HG03196 (cell line): ENCODE measurements around the gene PEX10.

ENCODE experiments used
- ATAC-seq: cut with Tn5 transposase; IDR thresholded peaks from one replicate; pipeline ENCODE4 v1.9.1; 2021; ENCODE audit not compliant: unreplicated experiment

The PEX10 gene

DNA sequence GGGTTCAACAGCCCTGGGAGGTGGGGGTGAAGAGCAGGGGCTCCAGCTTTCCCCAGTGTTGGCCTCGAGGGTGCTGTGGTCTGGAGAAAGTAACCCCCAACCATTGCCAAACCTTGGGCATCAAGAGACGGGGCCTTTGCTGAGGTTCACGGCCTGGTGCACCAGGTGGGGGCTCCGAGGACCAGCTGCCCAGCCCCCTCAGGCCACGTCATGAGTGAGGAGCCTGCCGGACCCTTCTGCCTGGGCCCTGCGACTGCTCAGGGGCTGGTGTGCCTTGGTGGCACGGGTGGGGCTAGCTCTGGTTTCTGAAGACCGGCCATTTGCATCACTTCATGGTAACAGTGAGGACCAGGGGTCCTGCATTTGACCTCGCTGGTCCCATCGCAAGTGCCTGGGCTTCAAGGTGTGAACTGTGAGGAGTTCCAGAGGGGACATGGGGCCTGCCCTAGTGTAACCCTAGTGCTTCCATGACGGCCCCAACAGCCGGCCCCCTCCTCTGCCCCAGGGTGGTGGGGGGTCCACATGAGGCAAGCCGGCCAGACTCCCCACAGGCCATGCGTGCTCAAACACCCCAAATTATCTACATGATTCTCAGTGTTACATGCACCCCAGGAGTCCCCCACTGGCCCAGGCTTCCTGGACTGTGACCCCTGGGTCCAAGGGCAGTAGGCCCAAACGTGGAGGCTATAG lies 34.5 kb downstream of the PEX10 start:
- no peak for ATAC-seq

DNA sequence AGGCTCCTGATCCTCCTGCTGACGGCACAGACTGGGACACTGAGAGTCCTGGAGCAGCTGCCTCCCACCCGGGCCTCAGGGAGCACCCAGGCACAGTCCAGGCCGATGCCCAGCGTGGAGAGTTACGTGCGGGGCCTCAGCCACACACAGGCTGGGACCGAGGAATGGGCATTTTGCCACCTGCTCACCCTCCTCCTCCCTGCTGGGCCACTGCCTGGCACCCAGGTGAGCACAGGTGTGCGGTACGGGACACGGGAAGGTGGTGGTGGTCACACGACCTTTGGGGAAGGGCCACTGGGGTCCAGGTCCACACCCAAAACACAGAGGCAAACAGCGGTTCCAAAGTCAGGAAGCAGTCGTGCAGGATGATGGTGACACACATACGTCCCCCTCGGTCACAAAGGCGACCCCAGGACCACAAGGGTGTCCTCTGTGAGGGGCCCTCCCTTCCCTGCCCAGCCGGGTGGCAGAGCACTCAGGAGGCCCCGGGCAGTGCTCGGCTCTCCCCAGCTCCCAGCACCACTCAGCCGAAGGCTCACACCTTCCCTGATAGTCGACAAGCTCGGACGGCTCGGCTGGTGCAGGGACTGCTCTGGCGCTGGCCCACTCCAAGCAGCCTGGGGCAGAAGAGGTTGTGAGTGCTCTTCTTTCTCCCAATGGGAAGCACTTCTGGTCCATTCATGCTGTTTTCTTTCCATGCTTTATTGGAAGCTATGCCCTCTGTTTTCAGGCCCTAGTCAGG lies 35.3 kb downstream of the PEX10 start:
- ATAC-seq, result no peak

DNA sequence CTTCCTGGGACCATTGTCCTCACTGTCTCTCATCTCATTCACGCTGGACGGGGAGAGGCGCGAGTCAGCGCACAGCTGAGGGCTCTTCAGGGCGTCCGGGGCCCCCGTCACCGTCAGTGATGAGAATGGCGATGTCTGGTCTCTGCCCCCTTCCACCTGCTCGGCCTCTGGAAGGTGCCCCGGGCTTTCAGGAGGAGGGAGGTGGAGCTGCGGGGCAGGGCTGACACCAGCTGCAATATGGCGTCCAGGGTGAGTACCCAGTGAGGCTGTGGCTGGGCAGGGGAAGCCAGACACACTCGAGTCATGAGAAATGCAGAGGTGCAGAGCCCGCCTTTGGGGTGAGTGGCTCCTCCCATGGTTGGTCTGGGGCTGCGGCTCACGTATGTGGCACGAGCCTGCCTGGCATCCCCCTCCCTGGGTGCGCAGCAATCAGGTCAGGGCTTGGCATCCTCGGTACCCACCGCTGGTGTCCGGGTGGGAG lies 36.1 kb downstream of the PEX10 start:
- ATAC-seq, result no peak

DNA sequence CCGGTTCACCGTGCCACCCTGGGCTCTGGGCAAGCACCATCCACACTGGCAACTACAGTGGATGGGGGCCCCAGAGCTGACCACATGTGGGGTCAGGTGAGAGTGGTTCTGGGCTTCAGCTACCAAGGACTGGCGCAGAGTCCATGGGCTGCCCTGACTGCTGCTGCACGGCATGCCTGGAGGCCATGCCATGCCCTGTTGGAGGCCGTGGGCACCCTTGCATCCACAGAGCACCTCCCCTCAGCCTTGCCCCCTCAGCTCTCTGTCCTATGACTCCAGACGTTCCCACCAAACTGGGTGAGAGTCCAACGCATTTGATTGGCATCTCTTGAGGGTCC lies 36.5 kb downstream of the PEX10 start:
- no peak for ATAC-seq

DNA sequence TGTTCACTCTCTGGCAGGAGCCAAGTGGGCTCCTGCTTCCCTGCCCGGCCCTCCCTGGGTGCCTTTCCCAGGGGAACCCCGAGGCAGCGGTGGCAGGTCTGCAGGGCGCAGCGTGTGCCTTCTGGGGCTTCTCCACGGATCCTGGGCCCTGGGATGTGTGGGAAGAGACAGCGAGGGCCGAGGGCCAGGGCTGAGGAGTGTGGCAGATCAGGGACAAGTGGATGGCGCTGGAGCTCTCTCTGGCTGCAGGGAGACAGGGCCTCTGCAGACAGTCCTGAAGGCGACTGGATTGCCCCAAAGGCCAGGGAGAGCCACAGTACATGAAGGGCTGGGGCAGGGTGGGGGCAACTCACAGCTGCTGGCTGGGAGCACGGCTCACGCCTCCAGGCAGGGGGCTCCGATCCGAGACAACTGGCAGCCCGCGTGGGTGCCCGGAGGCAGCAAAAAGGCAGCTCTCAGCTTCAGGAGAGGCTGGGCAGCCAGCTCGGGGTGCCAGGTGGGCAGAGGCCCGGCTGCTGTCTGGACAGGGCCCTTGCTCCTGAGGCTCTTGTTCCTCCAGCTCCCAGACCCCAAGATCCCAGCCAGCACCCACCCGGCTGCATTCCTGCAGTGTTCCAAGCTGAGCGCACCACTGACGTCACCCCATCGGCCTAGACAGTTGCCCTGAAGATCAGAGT lies 37.0 kb downstream of the PEX10 start:
- no peak for ATAC-seq

DNA sequence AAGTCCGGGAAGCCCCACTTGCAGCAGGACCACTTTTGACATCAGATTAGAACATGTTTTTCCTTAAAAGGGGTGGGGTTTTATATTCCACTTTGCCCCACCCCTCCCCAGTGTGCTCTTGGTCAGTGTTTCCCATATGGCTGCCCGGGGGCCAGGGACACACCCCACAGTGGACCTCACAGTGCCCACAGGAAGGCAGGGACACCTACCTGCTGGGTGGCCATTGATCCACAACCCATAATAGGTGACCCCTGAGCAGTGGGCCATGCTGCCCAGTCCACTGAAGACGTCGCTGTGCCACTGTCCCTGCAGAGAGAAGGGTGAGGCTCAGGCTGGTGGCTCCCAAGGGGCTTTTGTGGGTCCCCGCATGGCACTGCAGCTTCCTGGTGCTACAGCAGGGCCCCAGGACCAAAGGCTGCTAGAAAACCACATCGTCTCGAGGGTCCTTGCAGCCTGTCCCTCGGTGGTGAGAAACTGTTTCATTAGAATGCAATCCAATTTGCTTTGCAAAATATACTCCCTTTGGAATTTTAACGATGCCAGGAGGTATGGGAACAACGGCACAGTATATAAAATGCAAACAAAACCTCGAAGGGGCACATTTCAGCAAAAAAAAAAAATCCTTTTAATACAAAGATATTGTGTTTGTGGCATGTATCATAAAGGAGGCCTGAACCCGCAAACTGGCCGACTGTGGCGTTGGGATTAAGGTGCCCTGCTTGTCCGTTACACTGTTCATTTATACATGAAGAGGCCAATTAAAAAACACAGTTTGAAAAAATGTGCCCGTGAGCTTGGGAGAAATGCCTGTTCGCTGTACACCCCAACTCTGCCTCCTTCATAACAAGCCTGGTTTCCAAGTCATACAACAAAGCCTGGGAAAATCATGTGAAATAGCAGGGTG lies 37.9 kb downstream of the PEX10 start:
- ATAC-seq, result no peak

DNA sequence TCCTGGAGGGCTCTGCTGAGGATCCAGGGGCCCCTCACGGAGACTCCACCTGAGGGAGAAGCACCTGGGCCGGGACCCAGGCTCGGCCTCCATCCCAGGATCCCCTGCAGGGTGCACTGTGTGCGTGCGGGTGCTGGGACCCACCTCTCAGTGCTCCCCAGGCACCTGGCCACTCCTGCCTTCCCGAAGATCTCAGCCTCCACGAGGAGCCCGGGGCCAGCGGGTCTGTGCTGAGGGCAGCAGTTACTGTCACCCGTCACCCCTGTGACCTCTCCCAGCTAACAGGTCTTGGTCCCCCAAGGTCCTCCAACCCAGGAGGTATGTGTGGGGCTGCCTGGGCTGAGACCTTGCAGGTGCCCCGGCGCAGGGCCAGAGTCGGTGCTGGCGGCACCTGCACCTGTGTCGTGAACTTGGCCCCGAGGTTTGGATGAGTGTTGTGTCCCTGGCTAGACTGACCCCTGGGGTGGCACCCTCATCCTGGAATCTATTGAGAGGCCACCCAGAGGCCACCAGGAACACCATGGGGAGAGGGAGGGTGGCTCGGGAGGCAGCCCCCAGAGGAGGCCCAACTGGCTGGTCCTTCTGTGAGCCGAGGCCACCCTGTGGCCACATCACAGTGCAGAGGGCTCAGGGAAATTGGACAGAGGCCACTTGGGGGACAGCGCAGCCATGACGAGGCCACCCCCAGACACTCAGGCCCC lies 38.7 kb downstream of the PEX10 start:
- ATAC-seq, result no peak

DNA sequence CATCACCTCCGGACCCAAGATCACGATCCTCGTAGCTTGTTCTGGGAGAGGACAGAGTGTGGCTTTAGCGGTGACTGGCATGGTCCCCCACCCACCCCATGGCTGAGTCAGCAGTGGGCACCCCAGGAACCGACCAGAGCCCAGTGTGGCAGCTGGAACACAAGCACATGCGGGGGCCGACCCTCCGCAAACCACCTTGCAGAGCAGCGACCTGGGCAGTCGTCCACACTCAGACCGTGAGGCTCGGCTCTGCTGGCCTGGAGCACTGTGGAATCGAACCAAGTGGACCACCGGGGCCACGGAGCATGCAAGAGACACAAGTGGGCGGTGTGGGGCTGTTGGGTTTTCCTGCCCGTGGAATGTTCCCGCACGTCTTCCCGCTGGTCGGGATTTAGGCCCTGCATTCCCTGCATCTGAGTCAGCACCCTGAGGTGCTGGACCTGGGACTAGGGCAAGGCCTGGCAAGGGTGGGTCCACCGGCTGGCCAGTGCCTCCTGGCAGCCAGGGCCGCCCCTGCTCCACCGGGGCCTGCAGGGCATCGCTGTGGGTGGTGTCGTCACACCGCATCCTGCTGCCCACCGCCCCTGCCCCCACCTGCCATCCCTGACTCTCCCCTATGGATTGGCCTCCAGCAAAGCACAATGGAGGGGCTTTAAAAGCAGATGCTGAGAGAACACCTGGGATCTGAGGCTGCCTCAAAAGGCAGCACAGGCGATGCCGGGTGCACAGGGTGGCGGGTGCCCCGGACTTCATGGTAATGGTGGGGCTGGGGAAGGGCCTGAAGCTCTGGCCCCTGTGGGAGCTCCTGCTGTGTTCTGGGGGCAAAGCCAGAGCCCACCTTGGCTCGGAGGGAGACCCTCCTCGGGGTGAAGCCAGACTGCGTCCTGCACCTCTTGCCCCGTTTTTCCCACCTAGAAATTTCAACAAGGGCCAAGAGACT lies 39.5 kb downstream of the PEX10 start:
- no peak for ATAC-seq

DNA sequence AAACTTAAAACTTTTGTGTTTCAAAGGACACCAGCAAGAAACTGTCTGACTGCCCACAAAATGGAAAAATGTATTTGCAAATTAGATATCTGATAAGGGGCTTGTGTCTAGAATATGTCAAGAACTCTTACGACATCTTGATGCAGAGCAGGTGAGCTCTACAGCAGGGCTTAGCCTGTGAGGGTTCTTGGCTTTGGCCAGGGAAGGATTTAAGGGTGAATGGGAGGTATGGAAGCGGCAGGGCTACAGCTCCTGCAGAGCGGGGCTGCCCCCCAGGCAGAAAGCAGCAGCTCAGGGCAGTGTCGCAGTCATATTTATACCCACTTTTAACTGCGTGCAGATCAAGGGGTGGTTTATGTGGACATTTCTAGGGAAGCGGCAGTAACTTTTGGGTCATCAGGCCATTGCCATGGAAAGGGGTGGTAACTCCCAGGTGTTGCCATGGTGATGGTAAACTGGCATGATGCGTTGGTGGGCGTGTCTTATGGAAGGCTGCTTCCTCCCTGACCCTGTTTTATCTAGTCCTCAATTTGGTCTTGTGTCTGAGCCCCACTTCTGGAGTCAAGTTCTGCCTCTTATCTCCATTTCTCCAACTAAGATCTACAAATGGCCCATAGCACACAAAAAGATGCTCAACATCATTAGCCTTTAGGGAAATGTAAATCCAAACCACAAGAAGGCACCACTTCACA lies 44.2 kb downstream of the PEX10 start:
- ATAC-seq, result no peak

DNA sequence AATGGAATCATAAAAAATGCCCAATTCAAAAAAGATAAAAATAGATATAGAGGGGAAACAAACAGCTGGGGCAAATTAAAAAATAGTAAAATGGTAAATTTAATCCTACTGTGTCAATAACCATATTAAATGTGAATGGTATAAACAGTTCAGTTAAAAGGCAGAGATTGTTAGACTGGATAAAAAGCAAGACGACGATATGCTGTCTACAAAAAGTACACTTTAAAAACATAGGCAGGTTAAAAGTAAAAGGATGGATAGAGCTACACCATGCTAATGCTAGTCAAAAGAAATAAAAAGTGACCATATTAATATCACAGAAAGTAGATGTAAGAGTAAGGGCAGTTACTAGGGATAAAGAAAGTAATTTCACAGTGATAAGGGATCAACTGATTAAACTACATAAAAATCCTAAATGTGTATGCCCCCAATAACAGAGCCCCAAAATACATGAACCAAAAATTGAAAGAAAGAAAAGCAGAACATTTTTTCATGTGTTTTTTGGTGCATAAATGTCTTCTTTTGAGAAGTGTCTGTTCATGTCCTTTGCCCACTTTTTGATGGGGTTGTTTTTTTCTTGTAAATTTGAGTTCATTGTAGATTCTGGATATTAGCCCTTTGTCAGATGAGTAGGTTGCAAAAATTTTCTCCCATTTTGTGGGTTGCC lies 48.4 kb downstream of the PEX10 start:
- no peak for ATAC-seq

DNA sequence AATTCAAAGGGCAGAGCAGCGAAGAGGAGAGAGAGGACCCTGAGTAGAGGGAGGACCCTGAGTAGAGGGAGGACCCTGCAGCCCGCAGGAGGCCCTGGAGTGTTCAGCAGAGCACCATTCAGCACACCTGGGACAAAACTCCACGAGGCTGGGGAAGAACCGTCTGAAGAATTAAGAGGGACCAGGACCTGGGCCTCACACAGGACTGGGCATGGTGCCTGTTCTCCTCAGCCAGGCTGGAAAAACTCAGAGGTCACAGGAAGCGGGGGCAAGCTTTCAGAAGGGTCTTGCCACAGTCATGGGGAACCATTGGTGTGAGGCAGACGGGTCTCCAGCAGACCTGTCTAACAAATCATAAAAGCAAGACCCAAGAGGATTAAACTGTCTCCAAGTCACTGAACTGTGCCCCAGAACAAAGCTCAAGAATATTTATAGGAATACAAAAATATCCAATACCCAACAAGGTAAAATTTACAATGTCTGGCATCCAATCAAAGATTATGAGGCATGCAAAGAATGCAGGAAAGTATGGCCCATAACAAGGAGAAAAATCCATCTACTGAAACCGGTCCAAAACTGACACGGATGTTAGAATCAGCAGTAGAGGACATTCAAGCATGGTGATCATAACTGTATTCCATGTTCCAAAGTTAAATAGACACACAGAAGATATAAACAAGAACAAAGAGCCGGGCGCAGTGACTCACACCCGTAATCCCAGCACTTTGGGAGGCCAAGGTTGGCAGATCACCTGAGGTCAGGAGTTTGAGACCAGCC lies 51.6 kb downstream of the PEX10 start:
- ATAC-seq, result no peak

DNA sequence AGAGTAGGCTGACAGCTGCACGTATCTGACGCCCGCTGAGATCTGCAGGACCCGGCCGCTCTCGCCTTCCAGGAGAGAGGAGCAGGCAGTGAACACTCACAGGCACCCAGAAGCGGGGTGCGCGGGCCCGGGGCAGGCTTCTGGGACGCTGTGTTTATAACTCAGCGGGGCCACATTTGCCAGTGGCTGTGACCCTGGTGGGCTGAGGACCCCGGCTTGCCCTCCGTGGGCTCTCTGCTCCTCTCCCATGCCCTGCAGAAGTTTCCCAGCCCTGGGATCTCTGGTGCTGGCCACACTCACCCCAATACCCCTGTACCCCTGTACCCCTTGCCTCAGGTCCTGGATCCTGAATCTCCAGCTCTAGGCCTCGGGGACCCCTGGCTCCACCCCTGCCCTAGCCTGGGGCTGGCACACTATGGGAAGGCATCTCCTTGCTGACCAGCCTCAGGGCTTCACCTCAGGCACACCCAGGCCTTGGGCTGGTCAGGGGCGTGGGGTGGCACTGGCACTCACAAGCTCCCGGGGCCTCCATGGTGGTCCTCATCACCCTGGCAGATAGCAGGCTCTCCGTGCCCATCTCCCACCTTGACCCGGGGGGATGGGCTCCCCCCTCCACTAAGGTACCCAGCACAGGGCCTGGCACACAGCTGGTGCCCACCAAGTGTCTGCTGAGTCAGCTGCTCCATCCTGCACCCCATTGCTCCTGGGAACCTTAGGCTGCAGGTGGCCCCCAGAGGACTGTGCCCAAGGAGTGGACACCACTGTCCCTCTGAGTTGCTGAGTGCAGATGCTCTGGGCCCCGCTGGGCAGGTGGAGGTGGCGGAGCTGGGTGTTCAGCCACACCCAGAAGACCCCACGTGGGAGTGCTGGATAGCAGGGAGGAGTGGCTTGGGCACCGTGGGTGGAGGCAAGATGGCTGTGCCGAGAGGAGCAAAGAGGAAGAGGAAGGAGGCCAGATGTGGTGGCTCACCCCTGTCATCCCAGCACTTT lies 53.4 kb downstream of the PEX10 start:
- ATAC-seq, result no peak

DNA sequence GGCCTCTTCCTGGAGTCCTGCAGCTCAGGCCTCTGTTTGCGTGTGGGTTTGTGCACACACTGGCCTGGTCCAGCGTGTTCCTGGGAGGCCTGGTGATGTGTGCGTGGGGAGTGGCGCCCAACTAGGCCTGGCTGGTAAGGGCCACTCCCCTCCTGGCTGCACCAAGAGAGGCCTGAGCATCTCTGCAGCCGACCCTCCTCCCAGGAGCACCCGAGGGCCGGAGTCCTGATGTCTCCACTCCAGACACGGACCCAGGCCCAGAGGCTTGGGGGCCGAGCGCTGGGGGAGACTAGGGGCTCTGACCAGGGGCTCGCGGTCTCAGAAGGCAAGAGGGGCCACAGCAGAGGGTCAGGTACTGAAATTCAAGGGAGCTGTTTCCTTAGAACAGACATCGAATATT lies 54.3 kb downstream of the PEX10 start:
- ATAC-seq, result no peak

DNA sequence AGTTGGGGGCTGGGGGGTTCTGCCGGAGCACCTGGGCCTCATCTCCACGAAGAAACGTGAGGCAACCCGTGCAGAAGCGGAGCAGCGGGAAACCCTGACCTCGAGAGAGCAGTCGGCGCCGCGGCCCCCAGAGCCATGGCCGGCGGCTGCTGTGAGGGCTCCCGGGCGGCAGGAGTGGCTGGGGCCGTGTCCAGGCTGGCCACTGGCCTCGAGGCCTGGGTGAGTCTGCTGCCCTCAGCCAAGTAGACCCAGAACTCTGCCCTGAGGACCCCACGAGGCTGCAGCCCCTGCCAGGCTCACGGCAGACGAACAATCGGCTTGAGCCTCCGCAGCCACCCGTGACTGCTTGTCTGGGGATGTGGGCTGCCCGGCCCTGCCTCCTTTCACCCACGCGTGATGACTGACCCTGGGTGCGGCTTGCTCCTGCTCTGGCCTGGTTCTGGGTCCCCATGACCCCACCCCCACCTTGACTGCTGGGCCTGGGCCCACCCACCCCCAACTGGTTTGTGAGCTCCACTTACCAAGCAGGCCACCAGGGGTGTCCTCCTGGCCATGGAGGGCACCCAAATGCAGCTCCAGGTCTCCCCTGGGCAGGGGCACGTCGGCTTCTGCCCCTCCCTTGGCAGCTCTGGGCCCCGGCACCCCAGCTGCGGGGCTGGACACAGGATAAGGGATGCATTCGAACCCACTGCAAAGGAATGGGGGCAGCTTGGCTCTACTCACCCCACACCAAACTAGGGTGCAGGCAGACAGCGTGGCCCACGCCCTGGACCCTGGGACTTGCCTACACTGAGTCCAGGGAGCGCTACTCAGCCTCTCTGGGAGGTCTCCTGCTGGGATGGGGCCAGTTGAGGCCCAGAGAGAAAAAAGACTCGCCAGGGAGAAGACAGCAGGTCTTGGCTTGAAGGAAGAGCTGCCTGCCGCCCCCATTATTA lies 55.2 kb downstream of the PEX10 start:
- ATAC-seq, result no peak

DNA sequence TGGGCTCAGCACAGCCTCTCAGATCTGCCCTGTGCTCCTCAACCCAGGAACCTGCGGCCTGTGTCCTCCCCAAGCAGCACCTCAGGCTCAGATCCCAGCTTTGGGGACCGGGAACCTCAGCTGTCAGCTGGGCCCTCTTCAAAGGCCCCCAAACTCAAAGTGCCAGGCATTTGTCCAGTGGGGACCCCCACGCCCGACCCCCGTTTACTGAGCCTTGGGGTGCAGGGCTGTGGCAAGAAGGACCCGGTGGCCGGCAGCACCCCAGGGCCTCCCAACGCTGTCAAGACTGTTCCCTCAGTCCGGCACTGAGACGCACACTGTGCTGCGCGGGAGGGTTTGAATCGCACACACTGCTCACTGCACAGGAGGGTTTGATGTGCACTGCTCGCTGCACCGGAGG lies 56.0 kb downstream of the PEX10 start:
- ATAC-seq, result no peak
